Fibroblast of gingiva (primary cell): ENCODE results near the gene FUBP3.

ENCODE experiments used
- DNase-seq: peaks from one replicate; pipeline ENCODE4 v3.0.0-alpha.2; 2011; ENCODE audit warnings: low read depth

Gene FUBP3

GRCh38 chr9:130662099-130662969 is 83.0 kb downstream of the FUBP3 start:
- no peak for DNase-seq

- DNase-seq, result no peak
These were observed 83.5 kb downstream of the FUBP3 start for GRCh38 chr9:130662970-130663257.

- DNase-seq, result no peak
These were observed 84.0 kb downstream of the FUBP3 start for GRCh38 chr9:130663258-130663976.

- no peak for DNase-seq
These were observed 84.5 kb downstream of the FUBP3 start for GRCh38 chr9:130663977-130664250.

- DNase-seq, result no peak
These were observed 85.1 kb downstream of the FUBP3 start, which contains the start of gene PRDM12 for GRCh38 chr9:130664251-130665028. Gene PRDM12 (plus strand): TSS chr9:130664594. CDS start chr9:130664654, 60 bp downstream.

- DNase-seq, result no peak
These were observed 85.7 kb downstream of the FUBP3 start for GRCh38 chr9:130665029-130665430.

GRCh38 chr9:130665431-130666392 is 86.3 kb downstream of the FUBP3 start:
- no peak for DNase-seq

GRCh38 chr9:130666393-130667119 is 87.2 kb downstream of the FUBP3 start:
- no peak for DNase-seq

GRCh38 chr9:130667120-130667435 is 87.7 kb downstream of the FUBP3 start:
- no peak for DNase-seq

- DNase-seq, result no peak
These were observed 88.8 kb downstream of the FUBP3 start for GRCh38 chr9:130668196-130668595.

GRCh38 chr9:130668659-130669058 is 89.3 kb downstream of the FUBP3 start:
- DNase-seq, result no peak

GRCh38 chr9:130669965-130670364 is 90.6 kb downstream of the FUBP3 start:
- no peak for DNase-seq

- DNase-seq, result no peak
These were observed 91.3 kb downstream of the FUBP3 start for GRCh38 chr9:130670644-130671043.

- no peak for DNase-seq
These were observed 93.1 kb downstream of the FUBP3 start for GRCh38 chr9:130672466-130672865.

- no peak for DNase-seq
These were observed 93.7 kb downstream of the FUBP3 start for GRCh38 chr9:130672933-130673615.

GRCh38 chr9:130675396-130675795 is 96.0 kb downstream of the FUBP3 start:
- DNase-seq, result no peak

- DNase-seq, result no peak
These were observed 97.9 kb downstream of the FUBP3 start for GRCh38 chr9:130677252-130677651.

GRCh38 chr9:130680836-130681768 is 101.7 kb downstream of the FUBP3 start:
- peak; percentile 71 for DNase-seq

GRCh38 chr9:130681769-130682420 is 102.5 kb downstream of the FUBP3 start:
- DNase-seq, result no peak
